GM12878 (cell line): ENCODE data around the gene FAR1. TPM values are rescaled to one million over a fixed set of nuclear protein-coding genes. Genes with fewer than 3 reads are reported as not detected.
A peak's percentile ranks its signal among the peaks of the same experiment; 100 is the strongest.

Source experiments
- ATAC-seq: fragments of 200-7000 bp; cut with Tn5 transposase; 3 replicates; pipeline ENCODE4 v1.9.1; 2020; ENCODE audit warnings: mild to moderate bottlenecking, moderate library complexity
- BruUV-seq: library from RNA; stranded (reverse); fragments of 400-500 nt; replicated peaks from 2 replicates; lab custom pipeline; 2021; lab: Mats Ljungman, UMichigan
- CTCF ChIA-PET: fragments of 300-600 bp; sonication (Branson Sonifier 250); formaldehyde crosslinking; extraction: SDS; loops from one replicate; lab custom pipeline; 2021; ENCODE audit warnings: inconsistent platforms; lab: Yijun Ruan, JAX
- POLR2A ChIA-PET: fragments of 350-600 bp; formaldehyde crosslinking; extraction: SDS; loops from one replicate; lab custom pipeline; 2021; ENCODE audit warnings: inconsistent platforms; lab: Charles Lee
- RAD21 ChIA-PET: fragments of 300-600 bp; sonication (Branson Sonifier 250); formaldehyde crosslinking; loops from one replicate; lab custom pipeline; 2023; ENCODE audit warnings: antibody characterized with exemption; ENCODE audit not compliant: unreplicated experiment; lab: Charles Lee
- SMC1A ChIA-PET: fragments of 300-600 bp; sonication (Branson Sonifier 250); formaldehyde crosslinking; loops from one replicate; lab custom pipeline; 2023; ENCODE audit not compliant: unreplicated experiment, uncharacterized antibody; lab: Charles Lee
- DNase-seq: peaks from one replicate; pipeline ENCODE4 v3.0.0-alpha.2; 2011; ENCODE audit warnings: low read depth, low spot score
- FAIRE-seq: peaks from 3 replicates; lab custom pipeline; 2011; peaks lifted over from hg19 to GRCh38; lab: Jason Lieb, UNC
- H2AFZ ChIP-seq: 2 replicates; pipeline ENCODE4 v1.6.0; 2011; ENCODE audit warnings: low read depth, low read length, control low read depth; ENCODE audit not compliant: control insufficient read depth
- H3K27ac ChIP-seq: 2 replicates; pipeline ENCODE4 v1.5.1; 2011; ENCODE audit warnings: control low read depth; ENCODE audit not compliant: control insufficient read depth, insufficient read depth
- H3K27me3 ChIP-seq, 2 experiments: replicated peaks in 1 of 2; 2 replicates each; pipeline versions ENCODE4 v1.6.0 to v1.6.1; 2011; ENCODE audit warnings: low read length in 1 of 2; ENCODE audit not compliant: control insufficient read depth in 2 of 2, insufficient read depth in 2 of 2
- H3K36me3 ChIP-seq, 2 experiments: 2 replicates each; pipeline ENCODE4 v1.5.1; 2011; ENCODE audit warnings: low read length in 1 of 2; ENCODE audit not compliant: control insufficient read depth in 2 of 2, insufficient read depth in 2 of 2
- H3K4me1 ChIP-seq: 2 replicates; pipeline ENCODE4 v1.6.1; 2011; ENCODE audit warnings: mild to moderate bottlenecking, low read length, moderate library complexity, mixed read lengths; ENCODE audit not compliant: control insufficient read depth, insufficient read depth
- H3K4me2 ChIP-seq: 2 replicates; pipeline ENCODE4 v1.6.0; 2011; ENCODE audit warnings: control low read depth; ENCODE audit not compliant: control insufficient read depth, insufficient read depth
- H3K4me3 ChIP-seq: fragments of 200-600 bp; sonication (generic); 2 replicates; pipeline ENCODE4 v1.5.1; 2016
- H3K79me2 ChIP-seq: 2 replicates; pipeline ENCODE4 v1.6.0; 2011; ENCODE audit warnings: low read length; ENCODE audit not compliant: control insufficient read depth, insufficient read depth
- H3K9ac ChIP-seq: 2 replicates; pipeline ENCODE4 v1.8.0; 2011; ENCODE audit warnings: low read length, control low read depth, mixed read lengths; ENCODE audit not compliant: control insufficient read depth, insufficient read depth
- H3K9me3 ChIP-seq: replicated peaks from 3 replicates; pipeline ENCODE4 v1.5.1; 2011; ENCODE audit warnings: mild to moderate bottlenecking, low read length; ENCODE audit not compliant: control insufficient read depth, insufficient read depth
- H4K20me1 ChIP-seq: 2 replicates; pipeline ENCODE4 v1.6.0; 2011; ENCODE audit not compliant: control insufficient read depth, insufficient read depth
- CTCF ChIP-seq, 3 experiments: IDR thresholded peaks in 2 of 3; conservative IDR thresholded peaks in 1 of 3; 2 replicates each; pipeline ENCODE4 v1.5.1; 2011; ENCODE audit warnings: low read depth in 3 of 3, low read length in 3 of 3, mild to moderate bottlenecking in 3 of 3, control low read depth in 2 of 3, moderate library complexity in 2 of 3, inconsistent platforms in 1 of 3, mixed read lengths in 1 of 3; ENCODE audit not compliant: control insufficient read depth in 2 of 3, insufficient read depth in 1 of 3; ENCODE audit errors: extremely low read depth in 1 of 3
- HDGF ChIP-seq: fragments of 450-650 bp; IDR thresholded peaks from 2 replicates; pipeline ENCODE4 v1.6.1; 2016; ENCODE audit warnings: antibody characterized with exemption
- RAD21 ChIP-seq: IDR thresholded peaks from 2 replicates; pipeline ENCODE4 v1.6.1; 2011; ENCODE audit warnings: mild to moderate bottlenecking, low read depth, low read length, moderate library complexity; ENCODE audit not compliant: insufficient read depth
- WGBS: methylation state at CpG from one replicate; pipeline ENCODE4 v1.1.6; 2016; ENCODE audit warnings: low lambda C conversion rate; ENCODE audit not compliant: insufficient replicate concordance, insufficient coverage; ENCODE audit errors: missing lambda C conversion rate; 5-methylcytosine and 5-hydroxymethylcytosine counted together
- in situ Hi-C: fragments of 300-500 bp; cut with MboI; formaldehyde crosslinking; loops from 9 replicates; pipeline ENCODE4 v1.14.3; 2018; ENCODE audit warnings: mixed read lengths
- intact Hi-C: fragments of 100-400 bp; cut with micrococcal nuclease; formaldehyde crosslinking; loops from one replicate; pipeline ENCODE4 v1.14.2; 2022; ENCODE audit not compliant: unreplicated experiment
- polyA plus RNA-seq, 11 experiments: library from polyadenylated mRNA; depleted of rRNA in 4 of 11; unstranded in 6 of 11; stranded (reverse) in 5 of 11; fragments of >200 nt; fragmentation: Nextera tagmentation in 4 of 11; fragmentation: Illumina TruSeq in 1 of 11; extraction: Ambion mirVana in 4 of 11; extraction: Trizol in 1 of 11; gene quantifications; 1 replicate in 1 of 11; 2 replicates in 10 of 11; pipeline versions ENCODE4 v1.2.1 to v1.2.3, GENCODE V29; 2011 to 2016; ENCODE audit warnings: inconsistent platforms in 2 of 11, missing spikeins in 2 of 11, low read depth in 1 of 11
- total RNA-seq, 4 experiments: library from RNA; depleted of rRNA in 3 of 4; stranded (reverse); fragments of >200 nt in 3 of 4; fragmentation: Illumina TruSeq in 1 of 4; extraction: Trizol in 1 of 4; gene quantifications; 2 replicates each; pipeline versions ENCODE4 v1.2.1 to v1.2.3, GENCODE V29; 2013 to 2021

Gene FAR1
- total and polyA plus RNA-seq, 10 of the 15 experiments (the other 5 are each of a cell fraction or from before 2014, with no cell fraction given) = 10.1 to 73.9 (median 30.8) TPM

GRCh38 chr11:13776134-13776815 lies 107.8 kb downstream of the FAR1 start:
- SMC1A ChIA-PET = no interaction called here

More at GRCh38 chr11:13776134-13776815, 107.8 kb downstream of the FAR1 start:
- FAIRE-seq (no peak), ATAC-seq (no peak), DNase-seq (no peak)
- BruUV-seq = no TSS peak
- H4K20me1 ChIP-seq = no peaks in the 10 kb centered on the region
- in situ Hi-C loops (no loop called here), intact Hi-C loops (no loop called here)
- H3K79me2 ChIP-seq = no peaks in the 10 kb centered on the region
- H2AFZ ChIP-seq = no peak overlapping the region
- ChIA-PET RAD21 (no interaction called here), POLR2A (no interaction called here), CTCF (interaction anchor here (1.0 kb wide), 1 partner anchor 475 kb away, joined by 4 read pairs; no protein-coding TSS in a partner anchor)
- H3K4me2 ChIP-seq = no peak overlapping the region
- H3K27ac ChIP-seq = no peak overlapping the region
- no peaks in the 10 kb centered on the region for H3K4me1 ChIP-seq
- H3K9ac ChIP-seq = no peak overlapping the region
- TF ChIP-seq CTCF (IDR thresholded peaks at IDR 0.05 in 2 of 3, conservative IDR thresholded peaks at IDR 0.05 in 1 of 3; ENCODE audit: control insufficient read depth in 2 of 3, extremely low read depth in 1 of 3, insufficient read depth in 1 of 3, low read depth in 3 of 3, low read length in 3 of 3) = peak in 1 of 3 experiments; percentile 15; a peak in 1 of 6 replicates
- TF ChIP-seq RAD21 = peak; percentile 29; the same call in 1 of the 2 replicates
- no peak for TF ChIP-seq HDGF
- no peaks in the 10 kb centered on the region for H3K36me3 ChIP-seq
- H3K27me3 ChIP-seq = no peaks in the 10 kb centered on the region
- no peak overlapping the region for H3K4me3 ChIP-seq
- WGBS = 43% methylated on average over 3 of the region's 3 CpGs
- no peaks in the 10 kb centered on the region for H3K9me3 ChIP-seq
